Left lobe of liver (tissue), 2 donors: Measurements from ENCODE around the gene C5orf22. TPM values are rescaled to one million over a fixed set of nuclear protein-coding genes. Genes with fewer than 3 reads are reported as not detected.
"Not testable (repeated sequence)": the region's sequence is repeated elsewhere in the genome, so short reads cannot be mapped to it uniquely, and the experiment has no call there.

Source experiments
- ATAC-seq: fragments of 200-7000 bp; cut with Tn5 transposase; one replicate; pipeline ENCODE4 v1.9.1; 2020; ENCODE audit warnings: mild to moderate bottlenecking, moderate library complexity
- DNase-seq: peaks from one replicate; pipeline ENCODE4 v3.0.0-alpha.2; 2020; ENCODE audit warnings: low spot score
- total RNA-seq: library from RNA; stranded (reverse); gene quantifications from one replicate; pipeline ENCODE4 v1.2.1, GENCODE V29; 2021
- donor health status: DM: no; HTN: no; CAD: no; lungs with moderate emphysema.
- donor health status: DM: no; HTN: yes; CAD: no.

C5orf22 gene
- total RNA-seq, 1 donor from 2014 or later: 8.2 TPM

DNA sequence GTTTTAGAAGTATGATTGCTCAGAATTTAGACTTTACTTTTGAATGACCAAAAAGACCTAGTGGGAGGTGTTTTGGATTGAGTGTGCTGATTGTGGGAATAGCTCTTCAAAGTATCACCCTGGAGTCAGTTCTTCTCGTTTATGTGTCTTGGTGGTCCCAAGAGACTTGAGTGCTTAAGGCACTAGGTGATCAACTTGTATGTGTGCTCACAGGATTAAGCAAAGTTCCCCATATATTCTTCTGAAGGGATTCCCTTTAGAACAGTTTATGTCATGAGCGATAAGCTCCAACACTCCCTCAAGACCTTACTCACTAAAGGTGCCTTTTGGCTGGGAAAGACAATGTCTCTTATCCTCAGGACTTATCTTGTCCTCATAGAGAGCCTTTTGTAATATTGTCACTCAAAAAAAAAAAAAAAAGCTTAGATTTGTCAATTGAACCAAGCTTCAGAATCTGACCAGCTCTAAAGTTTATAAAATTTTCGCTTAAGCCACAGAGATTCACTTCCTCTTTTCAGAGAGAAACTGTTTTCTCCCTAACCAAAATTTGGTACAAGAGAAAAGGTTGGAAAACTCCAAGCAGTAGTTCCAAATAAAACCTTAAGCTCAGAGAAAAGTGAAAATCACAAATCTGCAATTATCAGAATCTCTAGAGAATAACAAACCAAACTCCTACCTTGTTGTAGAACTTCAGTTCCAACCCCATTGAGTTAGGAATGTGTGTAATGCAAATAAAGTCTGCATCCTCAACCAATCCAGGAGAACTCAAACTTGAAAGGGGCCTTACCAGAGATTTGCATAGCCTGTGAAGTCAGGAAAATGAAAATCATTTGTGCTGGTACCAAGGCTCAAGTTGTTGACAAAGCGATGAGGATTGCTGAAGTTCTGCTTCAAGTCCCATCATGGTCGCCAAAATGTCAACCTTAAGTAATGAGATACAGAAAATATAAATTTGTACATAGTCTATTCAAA, 66.8 kb downstream of the C5orf22 start:
- ATAC-seq (no peak), DNase-seq (no peak)

DNA sequence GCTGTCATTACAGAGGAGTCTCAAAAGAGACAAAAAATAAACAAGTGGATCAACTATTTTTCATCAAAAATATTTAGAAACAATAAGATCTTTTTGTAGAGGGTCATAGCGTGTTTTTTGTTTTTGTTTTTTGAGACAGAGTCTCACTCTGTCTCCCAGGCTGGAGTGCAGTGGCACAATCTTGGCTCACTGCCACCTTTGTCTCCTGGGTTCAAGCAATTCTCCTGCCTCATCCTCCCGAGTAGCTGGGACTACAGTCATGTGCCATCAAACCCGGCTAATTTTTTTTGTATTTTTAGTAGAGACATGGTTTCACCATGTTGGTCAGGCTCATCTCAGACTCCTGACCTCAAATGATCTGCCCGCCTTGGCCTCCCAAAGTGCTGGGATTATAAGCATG, 70.2 kb downstream of the C5orf22 start:
- not testable (repeated sequence) for DNase-seq, ATAC-seq

DNA sequence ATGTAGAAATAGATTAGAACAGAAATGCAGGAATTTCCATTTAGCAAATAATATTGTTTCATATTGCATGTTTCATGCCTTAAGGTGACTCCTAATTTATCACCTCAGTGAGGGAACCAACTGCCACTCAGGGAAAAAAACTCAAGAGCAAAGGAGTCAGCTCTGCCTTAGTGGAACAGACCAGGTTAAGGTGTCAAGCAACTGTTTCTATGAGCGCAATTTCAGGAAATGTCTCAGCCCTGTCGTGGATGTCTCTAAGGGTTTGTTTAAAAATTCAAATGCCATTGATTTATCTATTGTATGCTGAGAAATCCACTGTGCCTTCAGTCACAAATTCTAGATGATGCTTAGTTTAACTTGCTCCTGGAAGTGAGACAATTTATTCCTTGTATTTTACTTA, 72.1 kb downstream of the C5orf22 start:
- ATAC-seq: no peak
- no peak for DNase-seq

DNA sequence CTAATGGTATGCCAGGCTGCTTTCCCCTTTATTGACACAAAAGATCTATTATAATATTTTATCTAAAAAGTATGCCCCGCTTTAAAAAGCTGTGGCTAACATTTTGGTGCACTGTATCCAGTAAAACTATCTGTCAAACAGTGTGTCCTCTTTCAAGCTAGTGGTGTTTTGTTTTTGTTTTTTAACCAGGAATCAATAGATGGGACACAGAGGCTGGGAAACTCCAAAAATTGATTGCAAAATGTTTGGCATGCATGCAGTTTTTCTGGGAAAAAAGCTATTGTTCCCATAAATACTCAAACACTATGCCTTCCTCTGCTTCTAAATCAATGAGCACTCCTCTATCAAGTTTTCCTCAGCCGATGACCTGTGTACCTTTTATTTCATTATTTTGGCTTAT, 72.5 kb downstream of the C5orf22 start:
- no peak for DNase-seq
- ATAC-seq: no peak

Other genes starting within 250 kb of the C5orf22 start
- gene DROSHA, start 208 bp upstream of the C5orf22 start, total RNA-seq: 26.3 TPM
- gene PDZD2, start 106.8 kb downstream of the C5orf22 start, total RNA-seq: 0.63 TPM